CD14-positive monocyte (primary cell): ENCODE data around the gene KDM3A. TPM values are rescaled to one million over a fixed set of nuclear protein-coding genes. Genes with fewer than 3 reads are reported as not detected.

Source experiments
- DNase-seq, 3 donors: peaks; one replicate each; pipeline ENCODE4 v3.0.0-alpha.2; 2011 to 2022
- H2AFZ ChIP-seq: 2 replicates; pipeline ENCODE4 v1.6.0; 2012; ENCODE audit warnings: mild to moderate bottlenecking, low read depth, low read length, inconsistent platforms; ENCODE audit not compliant: insufficient read depth, poor library complexity, severe bottlenecking
- H3K27ac ChIP-seq, 2 donors: 1 replicate in 1 of 2; 2 replicates in 1 of 2; pipeline ENCODE4 v1.5.1; 2012 to 2013; ENCODE audit warnings: low read length in 2 of 2, control low read depth in 1 of 2, inconsistent platforms in 1 of 2, low read depth in 1 of 2, mild to moderate bottlenecking in 1 of 2
- H3K27me3 ChIP-seq, 2 donors: one replicate each; pipeline versions ENCODE4 v1.6.0 to v1.6.1; 2011 to 2013; ENCODE audit warnings: low read length in 2 of 2; ENCODE audit not compliant: control insufficient read depth in 2 of 2, insufficient read depth in 2 of 2
- H3K36me3 ChIP-seq, 2 donors: replicated peaks in 1 of 2; 1 replicate in 1 of 2; 2 replicates in 1 of 2; pipeline versions ENCODE4 v1.5.1 to v1.6.1; 2012 to 2013; ENCODE audit warnings: low read length in 2 of 2, control low read depth in 1 of 2, inconsistent platforms in 1 of 2, mild to moderate bottlenecking in 1 of 2; ENCODE audit not compliant: insufficient read depth in 2 of 2, control insufficient read depth in 1 of 2
- H3K4me1 ChIP-seq, 2 donors: 1 replicate in 1 of 2; 2 replicates in 1 of 2; pipeline versions ENCODE4 v1.5.1 to v1.6.1; 2012 to 2013; ENCODE audit warnings: low read length in 2 of 2, control low read depth in 1 of 2, inconsistent platforms in 1 of 2, mild to moderate bottlenecking in 1 of 2, moderate library complexity in 1 of 2; ENCODE audit not compliant: insufficient read depth in 2 of 2, control insufficient read depth in 1 of 2
- H3K4me2 ChIP-seq: replicated peaks from 2 replicates; pipeline ENCODE3; 2012; ENCODE audit warnings: low read length, moderate library complexity, mild to moderate bottlenecking; ENCODE audit not compliant: poor library complexity, severe bottlenecking; ENCODE audit errors: extremely low read depth
- H3K4me3 ChIP-seq, 3 experiments: fragments of 200-600 bp in 1 of 3; sonication (generic) in 1 of 3; replicated peaks in 1 of 3; 1 replicate in 2 of 3; 2 replicates in 1 of 3; pipeline ENCODE4 v1.5.1; 2011 to 2013; ENCODE audit warnings: low read length in 3 of 3, mild to moderate bottlenecking in 3 of 3, control low read depth in 2 of 3, low read depth in 2 of 3, inconsistent platforms in 1 of 3, moderate library complexity in 1 of 3
- H3K79me2 ChIP-seq: 2 replicates; pipeline ENCODE4 v1.6.0; 2012; ENCODE audit warnings: mild to moderate bottlenecking, control low read depth, inconsistent platforms, low read length, moderate library complexity; ENCODE audit not compliant: insufficient read depth
- H3K9ac ChIP-seq: 2 replicates; pipeline ENCODE4 v1.6.0; 2017; ENCODE audit warnings: low read length, mild to moderate bottlenecking; ENCODE audit not compliant: insufficient read depth, poor library complexity, severe bottlenecking
- H3K9me3 ChIP-seq, 2 donors: replicated peaks in 1 of 2; 1 replicate in 1 of 2; 2 replicates in 1 of 2; pipeline versions ENCODE4 v1.5.1 to v1.6.1; 2012 to 2013; ENCODE audit warnings: low read length in 2 of 2, control low read depth in 1 of 2; ENCODE audit not compliant: control insufficient read depth in 1 of 2, insufficient read depth in 1 of 2
- H4K20me1 ChIP-seq: 2 replicates; pipeline ENCODE4 v1.6.0; 2012; ENCODE audit warnings: mild to moderate bottlenecking, low read length, control low read depth, moderate library complexity; ENCODE audit not compliant: insufficient read depth
- H3K27ac Mint-ChIP-seq, 7 donors: one replicate each; pipeline ENCODE4 v1.8.0; 2020; ENCODE audit warnings: mild to moderate bottlenecking in 7 of 7, mixed read lengths in 7 of 7, moderate library complexity in 6 of 7, inconsistent platforms in 2 of 7
- H3K27me3 Mint-ChIP-seq, 3 donors: one replicate each; pipeline ENCODE4 v1.8.0; 2021 to 2022; ENCODE audit warnings: low read depth in 3 of 3, mild to moderate bottlenecking in 3 of 3, mixed read lengths in 3 of 3, moderate library complexity in 3 of 3, inconsistent platforms in 1 of 3
- H3K36me3 Mint-ChIP-seq, 2 donors: one replicate each; pipeline ENCODE4 v1.8.0; 2020; ENCODE audit warnings: mixed read lengths in 2 of 2, inconsistent platforms in 1 of 2, mild to moderate bottlenecking in 1 of 2
- H3K4me1 Mint-ChIP-seq: one replicate; pipeline ENCODE4 v1.8.0; 2020; ENCODE audit warnings: mild to moderate bottlenecking, mixed read lengths
- H3K4me3 Mint-ChIP-seq, 2 donors: one replicate each; pipeline ENCODE4 v1.8.0; 2020; ENCODE audit warnings: mild to moderate bottlenecking in 2 of 2, mixed read lengths in 2 of 2, moderate library complexity in 1 of 2
- H3K9me3 Mint-ChIP-seq, 7 donors: one replicate each; pipeline ENCODE4 v1.8.0; 2020 to 2022; ENCODE audit warnings: mixed read lengths in 7 of 7, mild to moderate bottlenecking in 6 of 7, moderate library complexity in 6 of 7, inconsistent platforms in 2 of 7
- WGBS: methylation state at CpG from one replicate; pipeline ENCODE4 v1.1.5; 2013; ENCODE audit warnings: missing lambda C conversion rate; ENCODE audit not compliant: insufficient coverage; 5-methylcytosine and 5-hydroxymethylcytosine counted together
- intact Hi-C, 2 donors: fragments of 100-400 bp; cut with micrococcal nuclease; formaldehyde crosslinking; loops; one replicate each; pipeline versions ENCODE4 v1.15.0 to v1.15.1; 2023
- polyA plus RNA-seq, 3 donors: library from polyadenylated mRNA; depleted of rRNA in 1 of 3; unstranded in 2 of 3; stranded (reverse) in 1 of 3; fragments of 300-500 nt in 2 of 3; fragments of >200 nt in 1 of 3; fragmentation: Illumina TruSeq in 2 of 3; gene quantifications; 1 replicate in 2 of 3; 2 replicates in 1 of 3; pipeline ENCODE4 v1.2.3, GENCODE V29; 2012 to 2021
- TF ChIP-seq, protein P1 (sequence below): fragments of 200-600 bp; IDR thresholded peaks from one replicate; pipeline ENCODE4 v1.8.0; 2022; ENCODE audit warnings: antibody characterized with exemption, mild to moderate bottlenecking

Gene KDM3A
- polyA plus RNA-seq, 3 donors = 3.3 to 21.2 (median 7.4) TPM

DNA sequence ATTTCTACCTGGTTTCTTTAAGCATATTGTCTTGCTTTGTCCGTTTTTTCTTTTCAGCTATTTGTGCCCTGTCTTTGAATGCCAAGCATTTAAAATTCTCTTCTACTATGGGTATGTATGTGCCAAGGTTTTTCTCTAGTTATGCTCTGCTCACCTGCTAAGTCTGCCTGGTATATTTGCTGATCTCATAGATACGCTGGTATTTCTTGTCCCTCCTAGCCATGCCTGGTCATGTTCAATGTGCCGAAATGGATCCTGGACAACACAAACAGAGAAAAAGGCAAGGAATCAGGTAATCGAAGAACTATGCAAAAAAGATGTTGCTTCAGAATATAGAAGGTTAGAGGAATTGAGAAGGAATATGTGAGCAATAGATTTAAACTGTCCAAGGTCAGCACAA, 14.9 kb upstream of the KDM3A start:
- Histone ChIP-seq H3K9me3 (peaks cover 4 to 8% of the 10 kb centered on the region in 2 donors), H3K9ac (no peak overlapping the region), H3K27me3 (no peaks in the 10 kb centered on the region), H2AFZ (no peak overlapping the region), H3K36me3 (no peaks in the 10 kb centered on the region), H3K27ac (no peak overlapping the region), H3K4me2 (no peak overlapping the region), H3K79me2 (no peaks in the 10 kb centered on the region), H4K20me1 (no peaks in the 10 kb centered on the region), H3K4me3 (no peak overlapping the region), H3K4me1 (no peaks in the 10 kb centered on the region)
- no peak for DNase-seq
- Mint-ChIP-seq H3K4me3 (no peak overlapping the region), H3K27me3 (peaks cover 0 to 4% (median 0%) of the 10 kb centered on the region in 3 donors), H3K27ac (no peak overlapping the region), H3K9me3 (peaks cover 2 to 18% (median 11%) of the 10 kb centered on the region in 7 donors), H3K36me3 (no peaks in the 10 kb centered on the region), H3K4me1 (peaks cover 1% of the 10 kb centered on the region)
- intact Hi-C loops = no loop called here
- 100% methylated on average over 3 of the region's 4 CpGs for WGBS
- TF ChIP-seq, protein P1, sequence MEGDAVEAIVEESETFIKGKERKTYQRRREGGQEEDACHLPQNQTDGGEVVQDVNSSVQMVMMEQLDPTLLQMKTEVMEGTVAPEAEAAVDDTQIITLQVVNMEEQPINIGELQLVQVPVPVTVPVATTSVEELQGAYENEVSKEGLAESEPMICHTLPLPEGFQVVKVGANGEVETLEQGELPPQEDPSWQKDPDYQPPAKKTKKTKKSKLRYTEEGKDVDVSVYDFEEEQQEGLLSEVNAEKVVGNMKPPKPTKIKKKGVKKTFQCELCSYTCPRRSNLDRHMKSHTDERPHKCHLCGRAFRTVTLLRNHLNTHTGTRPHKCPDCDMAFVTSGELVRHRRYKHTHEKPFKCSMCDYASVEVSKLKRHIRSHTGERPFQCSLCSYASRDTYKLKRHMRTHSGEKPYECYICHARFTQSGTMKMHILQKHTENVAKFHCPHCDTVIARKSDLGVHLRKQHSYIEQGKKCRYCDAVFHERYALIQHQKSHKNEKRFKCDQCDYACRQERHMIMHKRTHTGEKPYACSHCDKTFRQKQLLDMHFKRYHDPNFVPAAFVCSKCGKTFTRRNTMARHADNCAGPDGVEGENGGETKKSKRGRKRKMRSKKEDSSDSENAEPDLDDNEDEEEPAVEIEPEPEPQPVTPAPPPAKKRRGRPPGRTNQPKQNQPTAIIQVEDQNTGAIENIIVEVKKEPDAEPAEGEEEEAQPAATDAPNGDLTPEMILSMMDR = no peak

DNA sequence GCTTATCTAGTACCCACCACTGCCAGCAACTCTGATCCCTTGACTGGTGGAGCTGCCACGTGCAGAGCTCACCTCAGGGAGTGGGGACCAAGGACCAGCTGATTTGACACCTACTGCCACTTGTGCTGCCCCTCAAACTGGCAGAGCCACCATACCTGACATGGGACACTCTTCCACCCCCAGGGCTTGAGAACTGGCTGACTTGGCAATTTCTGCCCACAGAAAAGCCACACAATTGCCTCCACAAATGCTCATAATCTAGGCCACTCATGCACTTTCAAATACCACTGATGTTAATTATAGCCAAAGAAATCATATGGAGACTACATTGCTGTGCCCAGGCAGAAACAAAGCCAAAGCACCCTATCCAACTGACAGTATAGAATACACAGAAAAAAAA, 11.8 kb upstream of the KDM3A start:
- 100% methylated on average over 1 of the region's 1 CpG for WGBS

More for the DNA sequence above, 11.8 kb upstream of the KDM3A start:
- H3K27me3 ChIP-seq = no peaks in the 10 kb centered on the region
- no peak overlapping the region for H3K27ac ChIP-seq
- Mint-ChIP-seq H3K9me3 (peaks cover 4 to 18% (median 11%) of the 10 kb centered on the region in 7 donors), H3K4me1 (peaks cover 15% of the 10 kb centered on the region), H3K27me3 (peaks cover 0 to 4% (median 2%) of the 10 kb centered on the region in 3 donors), H3K4me3 (no peak overlapping the region), H3K27ac (no peak overlapping the region), H3K36me3 (no peaks in the 10 kb centered on the region)
- H3K36me3 ChIP-seq = no peaks in the 10 kb centered on the region
- intact Hi-C loops = no loop called here
- H3K79me2 ChIP-seq = no peaks in the 10 kb centered on the region
- peaks cover 4 to 8% of the 10 kb centered on the region in 2 donors for H3K9me3 ChIP-seq
- H2AFZ ChIP-seq = no peak overlapping the region
- H3K9ac ChIP-seq = no peak overlapping the region
- DNase-seq = no peak
- TF ChIP-seq, protein P1 = no peak
- H3K4me3 ChIP-seq = no peak overlapping the region
- no peaks in the 10 kb centered on the region for H4K20me1 ChIP-seq
- peaks cover 10 to 13% of the 10 kb centered on the region in 2 donors for H3K4me1 ChIP-seq
- H3K4me2 ChIP-seq = no peak overlapping the region
